Esophagus muscularis mucosa (tissue), 4 donors: ENCODE measurements around the gene CLTC. TPM values are rescaled to one million over a fixed set of nuclear protein-coding genes. Genes with fewer than 3 reads are reported as not detected.
A peak's percentile ranks its signal among the peaks of the same experiment; 100 is the strongest.

Experiments
- DNase-seq: peaks from one replicate; pipeline ENCODE4 v3.0.0-alpha.2; 2017; ENCODE audit errors: extremely low spot score
- H3K27ac ChIP-seq, 4 donors: fragments of 200-600 bp; sonication (generic); replicated peaks in 1 of 4; 1 replicate in 3 of 4; 2 replicates in 1 of 4; pipeline ENCODE4 v1.5.1; 2016 to 2019; ENCODE audit warnings: mild to moderate bottlenecking in 1 of 4
- H3K27me3 ChIP-seq, 4 donors: fragments of 200-600 bp; sonication (generic); one replicate each; pipeline versions ENCODE4 v1.5.1 to v1.6.0; 2016 to 2019
- H3K36me3 ChIP-seq, 4 donors: fragments of 200-600 bp; sonication (generic); one replicate each; pipeline ENCODE4 v1.5.1; 2016 to 2019
- H3K4me1 ChIP-seq, 4 donors: fragments of 200-600 bp; sonication (generic); one replicate each; pipeline ENCODE4 v1.5.1; 2016 to 2019
- H3K4me3 ChIP-seq, 4 donors: fragments of 200-600 bp; sonication (generic); 1 replicate in 2 of 4; 2 replicates in 2 of 4; pipeline ENCODE4 v1.5.1; 2016 to 2019; ENCODE audit warnings: mild to moderate bottlenecking in 4 of 4, moderate library complexity in 1 of 4
- H3K9me3 ChIP-seq, 4 donors: fragments of 200-600 bp; sonication (generic); 1 replicate in 3 of 4; 2 replicates in 1 of 4; pipeline ENCODE4 v1.5.1; 2016 to 2019
- EP300 ChIP-seq: sonication (generic); formaldehyde crosslinking; IDR thresholded peaks from one replicate; pipeline ENCODE4 v1.6.1; 2017; ENCODE audit warnings: antibody characterized with exemption
- POLR2A ChIP-seq: fragments of 450-650 bp; IDR thresholded peaks from one replicate; pipeline ENCODE4 v1.6.1; 2017; ENCODE audit warnings: antibody characterized with exemption, moderate library complexity, mild to moderate bottlenecking, low read depth
- POLR2AphosphoS5 ChIP-seq, 2 donors: sonication (generic); formaldehyde crosslinking; IDR thresholded peaks; one replicate each; pipeline ENCODE4 v1.6.1; 2017; ENCODE audit warnings: antibody characterized with exemption in 2 of 2
- WGBS: methylation state at CpG from one replicate; pipeline ENCODE4 v1.1.5; 2018; 5-methylcytosine and 5-hydroxymethylcytosine counted together
- intact Hi-C: fragments of 100-400 bp; cut with DNase I; formaldehyde crosslinking; loops from one replicate; pipeline ENCODE4 v1.15.1; 2023
- total RNA-seq, 4 donors: library from RNA; depleted of rRNA; stranded (reverse); fragments of >200 nt; gene quantifications; one replicate each; pipeline versions ENCODE4 v1.1.0 to v1.2.1, GENCODE V29; 2016
- TF ChIP-seq, protein P1 (sequence below), 3 experiments: fragments of 200-600 bp in 2 of 3; fragments of 450-650 bp in 1 of 3; sonication (generic) in 2 of 3; IDR thresholded peaks; one replicate each; pipeline ENCODE4 v1.5.1; 2017 to 2019; ENCODE audit warnings: antibody characterized with exemption in 3 of 3, mild to moderate bottlenecking in 2 of 3, moderate library complexity in 1 of 3

The CLTC gene
- total RNA-seq, 4 donors from 2014 or later: 206 to 283 (median 252) TPM

- intact Hi-C loops: no loop called here
- no peaks in the 10 kb centered on the region for H3K36me3 ChIP-seq
- H3K27me3 ChIP-seq: no peaks in the 10 kb centered on the region
- TF ChIP-seq POLR2A: no peak
- no peak for TF ChIP-seq EP300
- TF ChIP-seq, protein P1, sequence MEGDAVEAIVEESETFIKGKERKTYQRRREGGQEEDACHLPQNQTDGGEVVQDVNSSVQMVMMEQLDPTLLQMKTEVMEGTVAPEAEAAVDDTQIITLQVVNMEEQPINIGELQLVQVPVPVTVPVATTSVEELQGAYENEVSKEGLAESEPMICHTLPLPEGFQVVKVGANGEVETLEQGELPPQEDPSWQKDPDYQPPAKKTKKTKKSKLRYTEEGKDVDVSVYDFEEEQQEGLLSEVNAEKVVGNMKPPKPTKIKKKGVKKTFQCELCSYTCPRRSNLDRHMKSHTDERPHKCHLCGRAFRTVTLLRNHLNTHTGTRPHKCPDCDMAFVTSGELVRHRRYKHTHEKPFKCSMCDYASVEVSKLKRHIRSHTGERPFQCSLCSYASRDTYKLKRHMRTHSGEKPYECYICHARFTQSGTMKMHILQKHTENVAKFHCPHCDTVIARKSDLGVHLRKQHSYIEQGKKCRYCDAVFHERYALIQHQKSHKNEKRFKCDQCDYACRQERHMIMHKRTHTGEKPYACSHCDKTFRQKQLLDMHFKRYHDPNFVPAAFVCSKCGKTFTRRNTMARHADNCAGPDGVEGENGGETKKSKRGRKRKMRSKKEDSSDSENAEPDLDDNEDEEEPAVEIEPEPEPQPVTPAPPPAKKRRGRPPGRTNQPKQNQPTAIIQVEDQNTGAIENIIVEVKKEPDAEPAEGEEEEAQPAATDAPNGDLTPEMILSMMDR (IDR thresholded peaks at IDR 0.05): no peak
- TF ChIP-seq POLR2AphosphoS5 (IDR thresholded peaks at IDR 0.05): no peak
- WGBS: under 1% methylated on average over 15 of the region's 15 CpGs
- H3K4me3 ChIP-seq: peak overlapping the region; percentile 76 to 92 (median 76)
- DNase-seq: no peak
- H3K4me1 ChIP-seq: peaks cover 29 to 52% (median 48%) of the 10 kb centered on the region in 4 donors
- no peaks in the 10 kb centered on the region for H3K9me3 ChIP-seq
- peak overlapping the region; percentile 90 to 96 (median 92) for H3K27ac ChIP-seq
Measured at GRCh38 chr17:59707971-59708430, 88.3 kb downstream of the CLTC start.

- H3K27me3 ChIP-seq: no peaks in the 10 kb centered on the region
- TF ChIP-seq, protein P1 (IDR thresholded peaks at IDR 0.05): no peak
- no peak for TF ChIP-seq POLR2A
- no peak for TF ChIP-seq EP300
- no peak for TF ChIP-seq POLR2AphosphoS5 (IDR thresholded peaks at IDR 0.05)
- intact Hi-C loops: no loop called here
- H3K4me1 ChIP-seq: peaks cover 15 to 46% (median 31%) of the 10 kb centered on the region in 4 donors
- no peak overlapping the region for H3K4me3 ChIP-seq
- no peaks in the 10 kb centered on the region for H3K9me3 ChIP-seq
- no peak overlapping the region for H3K27ac ChIP-seq
- DNase-seq: no peak
- H3K36me3 ChIP-seq: no peaks in the 10 kb centered on the region
Measured at GRCh38 chr17:59711936-59712335, 92.2 kb downstream of the CLTC start.

DNA sequence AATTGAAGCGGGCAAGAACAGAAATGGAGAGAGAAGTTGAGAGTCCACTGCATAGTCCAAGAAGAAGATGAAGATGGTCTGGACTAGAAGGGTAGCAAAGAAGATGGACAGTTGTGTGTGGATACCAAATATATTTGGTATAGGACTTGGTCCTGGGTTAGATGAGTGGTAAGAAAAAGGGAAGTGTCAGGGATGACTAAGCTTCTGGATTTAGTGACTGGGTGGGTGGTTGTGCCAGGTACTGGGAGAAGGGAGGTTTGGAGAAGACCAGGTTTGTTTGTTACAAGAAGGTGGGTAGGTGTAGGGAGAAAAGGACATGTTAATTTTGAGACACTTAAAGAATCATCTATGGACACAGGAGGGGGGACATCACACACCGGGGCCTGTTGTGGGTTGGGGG lies 93.2 kb downstream of the CLTC start:
- no peak for DNase-seq
- peaks cover 15 to 45% (median 38%) of the 10 kb centered on the region in 4 donors for H3K4me1 ChIP-seq
- TF ChIP-seq EP300 (no peak), POLR2AphosphoS5 (IDR thresholded peaks at IDR 0.05) (no peak), POLR2A (no peak)
- TF ChIP-seq, protein P1 (IDR thresholded peaks at IDR 0.05): no peak
- WGBS: 88% methylated on average over 2 of the region's 2 CpGs
- no peaks in the 10 kb centered on the region for H3K9me3 ChIP-seq
- no peak overlapping the region for H3K4me3 ChIP-seq
- H3K27ac ChIP-seq: no peak overlapping the region
- intact Hi-C loops: no loop called here
- no peaks in the 10 kb centered on the region for H3K27me3 ChIP-seq
- no peaks in the 10 kb centered on the region for H3K36me3 ChIP-seq

GRCh38 chr17:59714255-59714654 lies 94.6 kb downstream of the CLTC start:
- Histone ChIP-seq H3K4me3 (no peak overlapping the region), H3K4me1 (peaks cover 4 to 34% (median 28%) of the 10 kb centered on the region in 4 donors), H3K36me3 (no peaks in the 10 kb centered on the region), H3K27me3 (no peaks in the 10 kb centered on the region), H3K27ac (no peak overlapping the region), H3K9me3 (no peaks in the 10 kb centered on the region)
- WGBS: 83% methylated on average over 2 of the region's 2 CpGs
- intact Hi-C loops: no loop called here
- TF ChIP-seq, protein P1 (IDR thresholded peaks at IDR 0.05): no peak
- TF ChIP-seq POLR2A (no peak), POLR2AphosphoS5 (IDR thresholded peaks at IDR 0.05) (no peak), EP300 (no peak)
- DNase-seq: no peak

- H3K4me3 ChIP-seq: no peak overlapping the region
- no peak for DNase-seq
- intact Hi-C loops: no loop called here
- H3K4me1 ChIP-seq: peaks cover 0 to 31% (median 27%) of the 10 kb centered on the region in 4 donors
- WGBS: 68% methylated on average over 2 of the region's 2 CpGs
- TF ChIP-seq POLR2A (no peak), EP300 (no peak), POLR2AphosphoS5 (IDR thresholded peaks at IDR 0.05) (no peak)
- TF ChIP-seq, protein P1 (IDR thresholded peaks at IDR 0.05): no peak
- peak overlapping the region; percentile 14 to 60 (median 26) for H3K27ac ChIP-seq
- no peaks in the 10 kb centered on the region for H3K9me3 ChIP-seq
- no peaks in the 10 kb centered on the region for H3K36me3 ChIP-seq
- H3K27me3 ChIP-seq: no peaks in the 10 kb centered on the region
Measured at GRCh38 chr17:59716427-59716826, 96.7 kb downstream of the CLTC start.
